ENCODE measurements around the gene RYR2. TPM values are rescaled to one million over a fixed set of nuclear protein-coding genes. Genes with fewer than 3 reads are reported as not detected.

RYR2 gene
- total RNA-seq, 1 experiment from 2014 or later = 0.90 TPM

- H3K27me3 Mint-ChIP-seq (ENCODE audit: unreplicated experiment) = no peaks in the 10 kb centered on the region
- intact Hi-C loops (cut with micrococcal nuclease; ENCODE audit: unreplicated experiment) = no loop called here
- BruUV-seq (replicated peaks) = no TSS peak
- no peaks in the 10 kb centered on the region for H3K36me3 Mint-ChIP-seq (ENCODE audit: insufficient read depth, unreplicated experiment)
- H3K27ac Mint-ChIP-seq (ENCODE audit: unreplicated experiment) = no peak overlapping the region
- H3K4me1 Mint-ChIP-seq (ENCODE audit: low read depth, unreplicated experiment) = no peaks in the 10 kb centered on the region
- DNase-seq = no peak
- peaks cover 4% of the 10 kb centered on the region for H3K9me3 Mint-ChIP-seq (ENCODE audit: low read depth, unreplicated experiment)
- TF ChIP-seq CTCF (IDR thresholded peaks at IDR 0.05; ENCODE audit: unreplicated experiment) = no peak
- CTCF ChIA-PET = no interaction called here
- H3K4me3 Mint-ChIP-seq (ENCODE audit: low read depth, unreplicated experiment) = no peak overlapping the region
Observed at GRCh38 chr1:237324226-237324625, 282.2 kb downstream of the RYR2 start.

- Mint-ChIP-seq H3K36me3 (ENCODE audit: insufficient read depth, unreplicated experiment) (no peaks in the 10 kb centered on the region), H3K27me3 (ENCODE audit: unreplicated experiment) (no peaks in the 10 kb centered on the region), H3K4me1 (ENCODE audit: low read depth, unreplicated experiment) (no peaks in the 10 kb centered on the region), H3K4me3 (ENCODE audit: low read depth, unreplicated experiment) (no peak overlapping the region), H3K9me3 (ENCODE audit: low read depth, unreplicated experiment) (peaks cover 2% of the 10 kb centered on the region), H3K27ac (ENCODE audit: unreplicated experiment) (no peak overlapping the region)
- CTCF ChIA-PET = no interaction called here
- DNase-seq = no peak
- intact Hi-C loops (cut with micrococcal nuclease; ENCODE audit: unreplicated experiment) = no loop called here
- BruUV-seq (replicated peaks) = no TSS peak
- no peak for TF ChIP-seq CTCF (IDR thresholded peaks at IDR 0.05; ENCODE audit: unreplicated experiment)
Observed at GRCh38 chr1:237327061-237327460, 285.1 kb downstream of the RYR2 start.

- Mint-ChIP-seq H3K36me3 (ENCODE audit: insufficient read depth, unreplicated experiment) (no peaks in the 10 kb centered on the region), H3K4me1 (ENCODE audit: low read depth, unreplicated experiment) (no peaks in the 10 kb centered on the region), H3K27me3 (ENCODE audit: unreplicated experiment) (no peaks in the 10 kb centered on the region), H3K9me3 (ENCODE audit: low read depth, unreplicated experiment) (no peaks in the 10 kb centered on the region), H3K27ac (ENCODE audit: unreplicated experiment) (no peak overlapping the region), H3K4me3 (ENCODE audit: low read depth, unreplicated experiment) (no peak overlapping the region)
- DNase-seq = no peak
- CTCF ChIA-PET = no interaction called here
- BruUV-seq (replicated peaks) = no TSS peak
- intact Hi-C loops (cut with micrococcal nuclease; ENCODE audit: unreplicated experiment) = no loop called here
- no peak for TF ChIP-seq CTCF (IDR thresholded peaks at IDR 0.05; ENCODE audit: unreplicated experiment)
Observed at GRCh38 chr1:237340892-237341291, 298.9 kb downstream of the RYR2 start.

GRCh38 chr1:237341391-237341790 is 299.4 kb downstream of the RYR2 start:
- CTCF ChIA-PET = no interaction called here
- Mint-ChIP-seq H3K36me3 (ENCODE audit: insufficient read depth, unreplicated experiment) (no peaks in the 10 kb centered on the region), H3K27me3 (ENCODE audit: unreplicated experiment) (no peaks in the 10 kb centered on the region), H3K9me3 (ENCODE audit: low read depth, unreplicated experiment) (no peaks in the 10 kb centered on the region), H3K27ac (ENCODE audit: unreplicated experiment) (no peak overlapping the region), H3K4me1 (ENCODE audit: low read depth, unreplicated experiment) (no peaks in the 10 kb centered on the region), H3K4me3 (ENCODE audit: low read depth, unreplicated experiment) (no peak overlapping the region)
- DNase-seq = no peak
- BruUV-seq (replicated peaks) = no TSS peak
- no peak for TF ChIP-seq CTCF (IDR thresholded peaks at IDR 0.05; ENCODE audit: unreplicated experiment)
- intact Hi-C loops (cut with micrococcal nuclease; ENCODE audit: unreplicated experiment) = no loop called here

- no peak for DNase-seq
- BruUV-seq (replicated peaks) = no TSS peak
- CTCF ChIA-PET = no interaction called here
- H3K36me3 Mint-ChIP-seq (ENCODE audit: insufficient read depth, unreplicated experiment) = no peaks in the 10 kb centered on the region
- intact Hi-C loops (cut with micrococcal nuclease; ENCODE audit: unreplicated experiment) = no loop called here
- no peaks in the 10 kb centered on the region for H3K9me3 Mint-ChIP-seq (ENCODE audit: low read depth, unreplicated experiment)
- no peak overlapping the region for H3K27ac Mint-ChIP-seq (ENCODE audit: unreplicated experiment)
- H3K27me3 Mint-ChIP-seq (ENCODE audit: unreplicated experiment) = no peaks in the 10 kb centered on the region
- H3K4me3 Mint-ChIP-seq (ENCODE audit: low read depth, unreplicated experiment) = no peak overlapping the region
- no peak for TF ChIP-seq CTCF (IDR thresholded peaks at IDR 0.05; ENCODE audit: unreplicated experiment)
- no peaks in the 10 kb centered on the region for H3K4me1 Mint-ChIP-seq (ENCODE audit: low read depth, unreplicated experiment)
Observed at GRCh38 chr1:237342730-237343129, 300.7 kb downstream of the RYR2 start.

Data from Calu3 (cell line).